ENCODE results near the gene RPH3AL. TPM values are rescaled to one million over a fixed set of nuclear protein-coding genes. Genes with fewer than 3 reads are reported as not detected.
"Not testable (repeated sequence)": the region's sequence is repeated elsewhere in the genome, so short reads cannot be mapped to it uniquely, and the experiment has no call there.

The RPH3AL gene
- total and polyA plus RNA-seq, 10 of the 15 experiments (the other 5 are each of a cell fraction or from before 2014, with no cell fraction given), result 0.04 to 1.2 (median 0.47) TPM; not detected in 2

DNA sequence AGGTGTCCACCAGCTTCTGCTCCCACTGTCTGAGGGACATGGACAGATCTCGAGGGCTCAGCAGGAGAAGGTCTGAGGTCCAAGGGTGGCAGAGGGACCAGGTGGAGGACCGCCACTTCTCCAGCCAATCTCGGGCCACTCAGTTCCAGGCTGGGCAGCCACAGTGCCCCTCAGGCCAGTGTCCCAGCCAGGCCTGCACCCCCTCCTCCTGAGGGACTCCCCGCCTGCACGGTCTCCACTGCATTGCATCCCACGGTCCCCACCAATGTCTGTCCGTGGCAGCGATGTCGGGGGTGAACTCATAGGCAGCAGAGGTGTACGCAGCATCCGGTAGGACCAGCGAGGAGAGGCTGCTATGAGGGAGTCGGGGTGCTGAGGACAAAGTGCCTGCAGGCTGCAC, 107.0 kb downstream of the RPH3AL start:
- TF ChIP-seq POLR2AphosphoS2 (IDR thresholded peaks at IDR 0.05; ENCODE audit: low read depth, low read length), result no peak
- no peak for TF ChIP-seq SMARCA5 (IDR thresholded peaks at IDR 0.05)
- RAD21 ChIA-PET (ENCODE audit: unreplicated experiment), result no interaction called here
- BruUV-seq (replicated peaks), result no TSS peak
- intact Hi-C loops (cut with micrococcal nuclease; ENCODE audit: unreplicated experiment), result no loop called here
- in situ Hi-C loops (cut with MboI), result no loop called here
- SMC1A ChIA-PET (ENCODE audit: uncharacterized antibody, unreplicated experiment), result no interaction called here
- no peak overlapping the region for H3K27ac ChIP-seq (ENCODE audit: control insufficient read depth, insufficient read depth)
- H3K4me2 ChIP-seq (ENCODE audit: control insufficient read depth, insufficient read depth), result no peak overlapping the region
- H2AFZ ChIP-seq (ENCODE audit: control insufficient read depth, low read depth, low read length), result no peak overlapping the region
- POLR2A ChIA-PET, result no interaction called here
- H3K9me3 ChIP-seq (replicated peaks; ENCODE audit: control insufficient read depth, insufficient read depth, low read length), result no peaks in the 10 kb centered on the region; the same call in 2 of the 3 replicates
- WGBS (ENCODE audit: insufficient coverage, insufficient replicate concordance, low lambda C conversion rate, missing lambda C conversion rate), result 50% methylated on average over 13 of the region's 13 CpGs
- DNase-seq (ENCODE audit: low read depth, low spot score) (no peak), ATAC-seq (no peak), FAIRE-seq (no peak)
- no peaks in the 10 kb centered on the region for H3K36me3 ChIP-seq (ENCODE audit: control insufficient read depth in 2 of 2, insufficient read depth in 2 of 2, low read length in 1 of 2)
- no peaks in the 10 kb centered on the region for H3K79me2 ChIP-seq (ENCODE audit: control insufficient read depth, insufficient read depth, low read length)
- CTCF ChIA-PET, result no interaction called here
- H4K20me1 ChIP-seq (ENCODE audit: control insufficient read depth, insufficient read depth), result no peaks in the 10 kb centered on the region
- H3K4me1 ChIP-seq (ENCODE audit: control insufficient read depth, insufficient read depth, low read length), result no peaks in the 10 kb centered on the region
- H3K27me3 ChIP-seq (replicated peaks in 1 of 2; ENCODE audit: control insufficient read depth in 2 of 2, insufficient read depth in 2 of 2, low read length in 1 of 2), result no peaks in the 10 kb centered on the region
- no peak overlapping the region for H3K9ac ChIP-seq (ENCODE audit: control insufficient read depth, insufficient read depth, low read length)
- H3K4me3 ChIP-seq, result no peak overlapping the region

DNA sequence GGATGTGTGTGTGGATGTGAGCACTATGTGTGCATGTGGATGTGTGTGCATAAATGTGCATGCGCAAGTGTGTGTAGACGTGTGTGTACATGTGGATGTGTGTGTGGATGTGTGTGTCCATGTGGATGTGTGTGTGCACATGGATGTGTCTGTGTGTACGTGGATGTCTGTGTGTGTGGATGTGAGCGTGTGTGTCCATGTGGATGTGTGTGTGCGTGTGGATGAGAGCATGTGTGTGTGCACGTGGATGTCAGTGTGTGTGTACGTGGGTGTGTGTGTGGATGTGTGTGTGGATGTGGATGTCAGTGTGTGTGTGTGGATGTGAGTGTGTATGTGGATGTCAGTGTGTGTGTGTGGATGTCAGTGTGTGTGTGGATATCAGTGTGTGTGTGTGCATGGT, 107.6 kb downstream of the RPH3AL start:
- no peak overlapping the region for H2AFZ ChIP-seq (ENCODE audit: control insufficient read depth, low read depth, low read length)
- SMC1A ChIA-PET (ENCODE audit: uncharacterized antibody, unreplicated experiment), result no interaction called here

DNA sequence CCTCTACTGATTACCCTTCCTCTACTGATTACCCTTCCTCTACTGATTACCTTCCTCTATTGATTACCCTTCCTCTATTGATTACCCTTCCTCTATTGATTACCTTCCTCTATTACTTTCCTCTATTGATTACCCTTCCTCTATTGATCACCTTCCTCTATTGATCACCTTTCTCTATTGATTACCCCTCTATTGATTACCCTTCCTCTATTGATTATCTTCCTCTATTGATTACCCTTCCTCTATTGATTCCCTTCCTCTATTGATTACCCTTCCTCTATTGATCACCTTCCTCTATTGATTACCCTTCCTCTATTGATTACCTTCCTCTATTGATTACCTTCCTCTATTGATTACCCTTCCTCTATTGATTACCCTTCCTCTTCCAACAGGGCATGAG, 108.7 kb downstream of the RPH3AL start:
- H3K27me3 ChIP-seq (replicated peaks in 1 of 2; ENCODE audit: control insufficient read depth in 2 of 2, insufficient read depth in 2 of 2, low read length in 1 of 2); ATAC-seq; H3K79me2 ChIP-seq (ENCODE audit: control insufficient read depth, insufficient read depth, low read length); POLR2A ChIA-PET; H3K9ac ChIP-seq (ENCODE audit: control insufficient read depth, insufficient read depth, low read length); H3K27ac ChIP-seq (ENCODE audit: control insufficient read depth, insufficient read depth); H3K4me2 ChIP-seq (ENCODE audit: control insufficient read depth, insufficient read depth); H3K9me3 ChIP-seq (replicated peaks; ENCODE audit: control insufficient read depth, insufficient read depth, low read length); SMC1A ChIA-PET (ENCODE audit: uncharacterized antibody, unreplicated experiment); H4K20me1 ChIP-seq (ENCODE audit: control insufficient read depth, insufficient read depth); in situ Hi-C loops (cut with MboI); BruUV-seq (replicated peaks); CTCF ChIA-PET; intact Hi-C loops (cut with micrococcal nuclease; ENCODE audit: unreplicated experiment); FAIRE-seq; H3K4me3 ChIP-seq; H3K36me3 ChIP-seq (ENCODE audit: control insufficient read depth in 2 of 2, insufficient read depth in 2 of 2, low read length in 1 of 2); DNase-seq (ENCODE audit: low read depth, low spot score); RAD21 ChIA-PET (ENCODE audit: unreplicated experiment); H2AFZ ChIP-seq (ENCODE audit: control insufficient read depth, low read depth, low read length); H3K4me1 ChIP-seq (ENCODE audit: control insufficient read depth, insufficient read depth, low read length): not testable (repeated sequence)

More for the DNA sequence above, 107.6 kb downstream of the RPH3AL start:
- Histone ChIP-seq H3K4me2 (ENCODE audit: control insufficient read depth, insufficient read depth) (no peak overlapping the region), H3K4me3 (no peak overlapping the region), H3K27ac (ENCODE audit: control insufficient read depth, insufficient read depth) (no peak overlapping the region), H3K9ac (ENCODE audit: control insufficient read depth, insufficient read depth, low read length) (no peak overlapping the region), H3K9me3 (replicated peaks; ENCODE audit: control insufficient read depth, insufficient read depth, low read length) (no peaks in the 10 kb centered on the region; the same call in 2 of the 3 replicates), H3K36me3 (ENCODE audit: control insufficient read depth in 2 of 2, insufficient read depth in 2 of 2, low read length in 1 of 2) (no peaks in the 10 kb centered on the region), H4K20me1 (ENCODE audit: control insufficient read depth, insufficient read depth) (no peaks in the 10 kb centered on the region), H3K27me3 (replicated peaks in 1 of 2; ENCODE audit: control insufficient read depth in 2 of 2, insufficient read depth in 2 of 2, low read length in 1 of 2) (no peaks in the 10 kb centered on the region), H3K4me1 (ENCODE audit: control insufficient read depth, insufficient read depth, low read length) (no peaks in the 10 kb centered on the region), H3K79me2 (ENCODE audit: control insufficient read depth, insufficient read depth, low read length) (no peaks in the 10 kb centered on the region)
- POLR2A ChIA-PET, result no interaction called here
- intact Hi-C loops (cut with micrococcal nuclease; ENCODE audit: unreplicated experiment), result no loop called here
- CTCF ChIA-PET, result no interaction called here
- BruUV-seq (replicated peaks), result no TSS peak
- RAD21 ChIA-PET (ENCODE audit: unreplicated experiment), result no interaction called here
- FAIRE-seq (no peak), DNase-seq (ENCODE audit: low read depth, low spot score) (no peak), ATAC-seq (no peak)
- in situ Hi-C loops (cut with MboI), result no loop called here
- 72% methylated on average over 7 of the region's 7 CpGs for WGBS (ENCODE audit: insufficient coverage, insufficient replicate concordance, low lambda C conversion rate, missing lambda C conversion rate)
- TF ChIP-seq, protein P1, sequence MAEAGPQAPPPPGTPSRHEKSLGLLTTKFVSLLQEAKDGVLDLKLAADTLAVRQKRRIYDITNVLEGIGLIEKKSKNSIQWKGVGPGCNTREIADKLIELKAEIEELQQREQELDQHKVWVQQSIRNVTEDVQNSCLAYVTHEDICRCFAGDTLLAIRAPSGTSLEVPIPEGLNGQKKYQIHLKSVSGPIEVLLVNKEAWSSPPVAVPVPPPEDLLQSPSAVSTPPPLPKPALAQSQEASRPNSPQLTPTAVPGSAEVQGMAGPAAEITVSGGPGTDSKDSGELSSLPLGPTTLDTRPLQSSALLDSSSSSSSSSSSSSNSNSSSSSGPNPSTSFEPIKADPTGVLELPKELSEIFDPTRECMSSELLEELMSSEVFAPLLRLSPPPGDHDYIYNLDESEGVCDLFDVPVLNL (IDR thresholded peaks at IDR 0.05; ENCODE audit: low read depth, low read length), result no peak
- TF ChIP-seq SMAD1 (IDR thresholded peaks at IDR 0.05; ENCODE audit: low read depth, partially characterized antibody) (no peak), FOXK2 (IDR thresholded peaks at IDR 0.05) (no peak), MTA3 (IDR thresholded peaks at IDR 0.05; ENCODE audit: borderline replicate concordance, low read length) (no peak), LARP7 (IDR thresholded peaks at IDR 0.05) (no peak), PAX8 (IDR thresholded peaks at IDR 0.05) (no peak), ZSCAN29 (IDR thresholded peaks at IDR 0.05) (no peak), TAF1 (IDR thresholded peaks at IDR 0.05; ENCODE audit: borderline replicate concordance, low read depth, low read length) (no peak)
